C4-2B (cell line): ENCODE data around the gene PIK3R2.

Experiments
- H3K27ac ChIP-seq: fragments of 450-650 bp; 2 replicates; pipeline ENCODE4 v1.5.1; 2017
- ZFX ChIP-seq: fragments of 450-650 bp; IDR thresholded peaks from 2 replicates; pipeline ENCODE4 v1.6.1; 2017
- TF ChIP-seq, protein P1 (sequence below): fragments of 450-650 bp; conservative IDR thresholded peaks from 2 replicates; pipeline ENCODE4 v1.5.1; 2017; ENCODE audit warnings: mild to moderate bottlenecking

The PIK3R2 gene

GRCh38 chr19:18218159-18218558 lies 65.2 kb downstream of the PIK3R2 start:
- TF ChIP-seq, protein P1, sequence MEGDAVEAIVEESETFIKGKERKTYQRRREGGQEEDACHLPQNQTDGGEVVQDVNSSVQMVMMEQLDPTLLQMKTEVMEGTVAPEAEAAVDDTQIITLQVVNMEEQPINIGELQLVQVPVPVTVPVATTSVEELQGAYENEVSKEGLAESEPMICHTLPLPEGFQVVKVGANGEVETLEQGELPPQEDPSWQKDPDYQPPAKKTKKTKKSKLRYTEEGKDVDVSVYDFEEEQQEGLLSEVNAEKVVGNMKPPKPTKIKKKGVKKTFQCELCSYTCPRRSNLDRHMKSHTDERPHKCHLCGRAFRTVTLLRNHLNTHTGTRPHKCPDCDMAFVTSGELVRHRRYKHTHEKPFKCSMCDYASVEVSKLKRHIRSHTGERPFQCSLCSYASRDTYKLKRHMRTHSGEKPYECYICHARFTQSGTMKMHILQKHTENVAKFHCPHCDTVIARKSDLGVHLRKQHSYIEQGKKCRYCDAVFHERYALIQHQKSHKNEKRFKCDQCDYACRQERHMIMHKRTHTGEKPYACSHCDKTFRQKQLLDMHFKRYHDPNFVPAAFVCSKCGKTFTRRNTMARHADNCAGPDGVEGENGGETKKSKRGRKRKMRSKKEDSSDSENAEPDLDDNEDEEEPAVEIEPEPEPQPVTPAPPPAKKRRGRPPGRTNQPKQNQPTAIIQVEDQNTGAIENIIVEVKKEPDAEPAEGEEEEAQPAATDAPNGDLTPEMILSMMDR = no peak
- no peak for TF ChIP-seq ZFX
- no peak overlapping the region for H3K27ac ChIP-seq

- no peak for TF ChIP-seq ZFX
- TF ChIP-seq, protein P1 = no peak
- no peak overlapping the region for H3K27ac ChIP-seq
These were observed 65.6 kb downstream of the PIK3R2 start for GRCh38 chr19:18218600-18218999.
